Head of caudate nucleus (tissue), 42 donors: ENCODE measurements around the gene TMPRSS5.
"Not testable (repeated sequence)": the region's sequence is repeated elsewhere in the genome, so short reads cannot be mapped to it uniquely, and the experiment has no call there.

Source experiments
- DNase-seq, 42 donors: peaks; one replicate each; pipeline versions ENCODE4 v3.0.0 to v3.0.0-alpha.2; 2020 to 2021; ENCODE audit warnings: mixed read lengths in 7 of 42
- intact Hi-C: fragments of 100-400 bp; cut with DNase I; formaldehyde crosslinking; loops from one replicate; pipeline ENCODE4 v1.15.0; 2022

Gene TMPRSS5

GRCh38 chr11:113673550-113674396, 32.3 kb downstream of the TMPRSS5 start:
- intact Hi-C loops = no loop called here
- peak in 1 of 42 donors; percentile 32 for DNase-seq

GRCh38 chr11:113671914-113672313, 34.2 kb downstream of the TMPRSS5 start:
- intact Hi-C loops = not testable (repeated sequence)
- peak in 1 of 42 donors; percentile 12 for DNase-seq

- intact Hi-C loops = no loop called here
- peak in 1 of 42 donors; percentile 19 for DNase-seq
Measured at GRCh38 chr11:113670831-113671215, 35.3 kb downstream of the TMPRSS5 start.

- intact Hi-C loops = no loop called here
- no peak for DNase-seq
Measured at GRCh38 chr11:113670149-113670830, 35.8 kb downstream of the TMPRSS5 start.

GRCh38 chr11:113668255-113668654, 37.9 kb downstream of the TMPRSS5 start:
- intact Hi-C loops = no loop called here
- DNase-seq = no peak

GRCh38 chr11:113667801-113668200, 38.3 kb downstream of the TMPRSS5 start:
- DNase-seq = no peak
- intact Hi-C loops = no loop called here

GRCh38 chr11:113666584-113666983, 39.5 kb downstream of the TMPRSS5 start:
- DNase-seq = no peak
- intact Hi-C loops = no loop called here

- intact Hi-C loops = no loop called here
- DNase-seq = no peak
Measured at GRCh38 chr11:113664981-113665710, 41.0 kb downstream of the TMPRSS5 start.

GRCh38 chr11:113664069-113664980, 41.8 kb downstream of the TMPRSS5 start:
- no peak for DNase-seq
- intact Hi-C loops = no loop called here

- intact Hi-C loops = no loop called here
- no peak for DNase-seq
Measured at GRCh38 chr11:113663567-113663966, 42.5 kb downstream of the TMPRSS5 start.

GRCh38 chr11:113655771-113656170, 50.3 kb downstream of the TMPRSS5 start:
- DNase-seq = no peak

GRCh38 chr11:113651023-113651422, 55.1 kb downstream of the TMPRSS5 start:
- intact Hi-C loops = no loop called here
- no peak for DNase-seq

More at GRCh38 chr11:113655771-113656170, 50.3 kb downstream of the TMPRSS5 start:
- intact Hi-C loops = no loop called here

GRCh38 chr11:113649311-113649710, 56.8 kb downstream of the TMPRSS5 start:
- no peak for DNase-seq
- intact Hi-C loops = no loop called here

- intact Hi-C loops = no loop called here
- no peak for DNase-seq
Measured at GRCh38 chr11:113647856-113648255, 58.3 kb downstream of the TMPRSS5 start.

- DNase-seq = peak in 1 of 42 donors; percentile 25
- intact Hi-C loops = no loop called here
Measured at GRCh38 chr11:113647108-113647507, 59.0 kb downstream of the TMPRSS5 start.

GRCh38 chr11:113645593-113646349, 60.3 kb downstream of the TMPRSS5 start:
- intact Hi-C loops = no loop called here
- DNase-seq = peak in 1 of 42 donors; percentile 21

- intact Hi-C loops = no loop called here
- peak in 1 of 42 donors; percentile 34 for DNase-seq
Measured at GRCh38 chr11:113644605-113645004, 61.5 kb downstream of the TMPRSS5 start.

GRCh38 chr11:113643701-113644100, 62.4 kb downstream of the TMPRSS5 start:
- no peak for DNase-seq
- intact Hi-C loops = no loop called here
